HG03469 (cell line): ENCODE measurements around the gene NPHP1.
"Not testable (repeated sequence)": the region's sequence is repeated elsewhere in the genome, so short reads cannot be mapped to it uniquely, and the experiment has no call there.

Experiments used
- ATAC-seq: cut with Tn5 transposase; IDR thresholded peaks from one replicate; pipeline ENCODE4 v1.9.1; 2021; ENCODE audit warnings: mild to moderate bottlenecking, moderate library complexity, moderate number of reproducible peaks; ENCODE audit not compliant: unreplicated experiment

Gene NPHP1

DNA sequence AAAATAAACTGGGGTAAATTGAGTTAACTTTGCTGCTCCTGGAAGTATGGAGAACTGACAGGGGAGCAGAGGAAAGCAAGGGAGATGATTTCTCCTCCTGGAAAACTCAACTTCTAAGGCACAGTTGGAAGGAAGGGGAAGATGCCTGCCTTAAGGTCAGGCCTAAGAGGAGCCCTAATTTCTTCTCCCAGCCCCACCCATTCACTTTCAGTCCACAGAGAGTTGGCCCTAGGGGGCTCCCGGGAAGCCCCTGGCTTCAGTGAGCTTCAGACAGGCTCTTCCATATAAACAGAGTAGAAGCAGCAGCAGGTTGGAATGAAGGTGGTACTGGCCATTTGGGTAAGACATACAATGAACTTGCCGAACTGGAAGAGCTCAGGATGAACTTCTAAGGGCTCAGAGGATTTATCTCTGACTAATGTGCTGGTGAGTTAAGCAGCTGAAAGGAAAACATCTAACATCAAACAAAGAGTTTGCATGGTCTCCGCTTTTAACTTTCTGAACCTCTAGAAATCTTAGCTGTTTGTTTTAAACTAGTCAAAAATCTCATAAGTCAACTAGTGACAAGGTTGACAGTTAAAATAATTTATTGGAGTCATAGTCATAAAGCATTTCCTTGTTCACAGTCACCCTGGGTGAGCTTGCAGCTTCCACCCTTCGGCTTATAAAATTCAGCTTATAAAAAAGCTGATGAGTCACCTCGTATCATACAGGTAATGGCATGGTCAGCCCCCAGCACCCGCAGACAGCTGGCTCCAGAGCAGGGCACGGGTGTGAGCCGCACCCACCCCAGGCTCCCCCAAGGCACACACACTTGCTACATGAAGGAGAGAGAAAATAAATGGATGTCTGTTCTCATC is 99.0 kb downstream of the NPHP1 start:
- ATAC-seq = no peak

DNA sequence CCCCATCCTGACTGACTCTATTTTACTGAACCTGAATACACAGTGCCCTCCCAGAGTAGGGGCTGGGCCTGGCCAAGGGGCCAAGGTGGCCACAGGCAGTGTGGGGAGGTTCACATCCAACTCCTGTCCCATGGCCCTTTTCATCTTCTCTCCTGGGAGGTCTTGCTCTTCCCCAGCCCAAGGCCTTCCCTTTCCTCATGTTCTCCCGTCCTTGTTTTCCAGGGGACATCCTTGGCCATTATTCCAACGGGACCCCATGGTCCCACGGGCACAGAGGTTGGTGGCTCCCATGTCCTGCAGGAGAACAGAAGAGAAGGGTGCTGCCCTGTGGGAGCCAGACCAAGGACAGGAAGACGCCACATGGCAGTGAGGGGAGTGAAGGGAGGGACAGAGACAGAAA is 99.6 kb downstream of the NPHP1 start:
- no peak for ATAC-seq

DNA sequence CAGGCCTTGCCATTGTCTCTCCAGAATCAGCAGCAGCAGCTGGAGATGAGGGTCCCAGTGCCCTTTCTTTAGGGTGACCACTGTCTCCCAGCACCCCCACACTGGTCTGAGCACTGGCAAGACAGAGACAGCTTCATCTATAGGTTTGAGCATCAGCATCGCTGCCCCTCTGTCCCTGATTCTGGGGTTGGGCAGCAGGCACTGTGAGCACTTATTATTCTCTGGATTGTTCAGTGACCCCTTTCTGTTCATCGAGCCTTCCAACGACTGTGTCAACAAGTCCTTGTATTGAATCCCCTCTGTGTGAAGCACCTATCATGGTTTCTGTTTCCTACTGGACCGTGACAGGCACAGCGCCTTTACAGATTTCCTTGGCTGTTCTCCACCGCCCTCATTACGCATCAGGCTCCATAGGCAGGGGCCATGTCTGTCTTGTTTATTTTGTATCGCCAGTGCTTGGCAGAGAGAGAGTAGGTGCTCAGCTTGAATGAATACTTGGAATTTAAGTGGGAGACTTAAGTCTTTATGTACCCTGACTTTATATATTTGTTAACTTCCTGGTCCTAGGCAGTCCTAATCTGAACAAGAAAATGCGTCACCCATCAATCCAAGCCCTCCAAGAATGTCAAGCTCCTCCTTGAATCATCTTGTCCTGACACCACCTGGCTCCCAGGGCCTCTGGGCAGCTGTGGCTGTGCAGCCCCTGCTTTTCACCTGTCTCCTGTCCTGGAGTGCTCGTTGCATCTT is 100.6 kb downstream of the NPHP1 start:
- ATAC-seq = no peak

DNA sequence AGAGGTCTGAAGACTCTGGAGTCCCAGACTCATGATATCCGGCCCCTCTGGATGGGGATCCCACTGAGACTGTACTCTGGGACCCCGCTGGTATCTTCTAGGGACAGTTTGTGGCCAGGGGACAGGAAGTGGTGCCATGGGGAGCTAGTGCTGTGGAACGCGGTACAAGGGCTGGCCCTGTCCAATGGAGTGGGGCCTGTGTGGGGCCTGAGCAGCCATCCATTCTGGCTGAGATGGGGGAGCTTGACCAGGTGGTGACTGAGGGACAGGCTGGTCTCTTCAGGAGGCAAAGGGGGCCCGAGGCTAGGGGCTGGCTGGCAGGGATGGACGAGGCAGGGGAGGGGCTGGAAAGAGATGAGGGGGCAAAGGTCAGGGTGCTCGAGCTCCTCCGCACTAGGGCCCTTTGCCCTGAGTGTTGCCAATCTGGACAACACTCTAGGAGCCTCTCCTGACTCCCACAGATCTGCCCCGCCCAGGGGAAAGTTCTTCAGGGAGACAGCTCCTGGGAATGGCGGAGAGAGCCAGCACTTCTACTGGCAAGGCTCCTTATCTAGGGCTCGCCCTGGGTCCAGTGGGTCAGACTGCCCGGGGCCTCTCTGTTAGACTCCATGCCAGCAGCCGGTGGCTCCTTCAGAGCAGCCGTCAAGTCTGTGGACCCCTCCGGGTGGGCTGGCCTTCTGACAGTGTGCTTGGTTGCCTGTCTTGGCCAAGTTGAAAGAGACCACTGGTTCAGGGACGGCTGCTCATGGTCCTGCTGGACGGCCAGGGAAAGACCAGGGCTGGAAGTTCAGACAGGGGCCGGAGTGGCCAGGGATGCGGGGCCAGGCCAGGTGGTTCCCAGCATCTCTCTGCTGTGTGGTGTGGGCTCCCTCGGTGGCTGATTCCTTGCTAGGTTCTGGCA is 101.5 kb downstream of the NPHP1 start:
- no peak for ATAC-seq

DNA sequence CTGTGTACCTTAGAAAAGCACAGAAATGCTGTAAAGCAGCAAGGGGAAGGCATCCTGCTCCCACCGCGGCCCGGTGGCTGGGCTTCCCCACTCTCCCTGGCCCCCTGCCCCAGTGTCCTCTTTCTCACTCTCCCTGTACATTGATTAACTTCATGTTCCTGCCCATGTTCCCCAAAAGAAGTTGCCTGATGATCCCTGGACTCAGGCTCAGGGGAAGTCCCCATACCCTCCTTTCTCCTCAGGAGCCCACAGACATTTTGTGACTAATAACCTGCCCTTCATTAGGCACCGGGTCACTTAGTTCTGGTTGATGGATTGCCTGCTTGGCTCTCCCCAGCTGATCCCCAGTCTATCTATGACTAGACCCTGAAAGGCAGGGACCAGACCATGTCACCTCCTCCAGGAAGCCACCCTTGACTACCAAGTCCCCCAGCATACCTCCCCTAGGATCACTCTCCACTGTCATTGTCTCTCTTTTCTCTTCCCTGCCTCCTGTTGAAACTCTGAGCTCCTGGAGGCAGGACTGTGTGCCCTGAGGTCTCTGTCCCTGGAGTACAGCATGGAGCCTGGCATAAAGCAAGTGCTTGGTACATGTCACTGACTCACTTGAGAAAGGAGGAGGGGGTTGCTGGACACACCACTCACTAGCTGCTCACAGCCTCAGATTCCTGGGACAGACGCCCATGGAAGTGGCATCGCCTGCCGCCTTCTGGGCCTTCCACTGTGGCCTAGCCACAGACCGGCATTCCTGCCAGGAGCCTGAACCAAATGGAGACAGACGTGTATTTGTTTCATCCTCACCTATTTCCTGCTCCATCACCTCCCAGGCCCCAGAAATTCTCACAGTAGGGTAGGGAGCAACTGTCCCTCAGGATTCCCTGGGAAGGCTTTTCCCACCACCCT is 102.7 kb downstream of the NPHP1 start:
- no peak for ATAC-seq

DNA sequence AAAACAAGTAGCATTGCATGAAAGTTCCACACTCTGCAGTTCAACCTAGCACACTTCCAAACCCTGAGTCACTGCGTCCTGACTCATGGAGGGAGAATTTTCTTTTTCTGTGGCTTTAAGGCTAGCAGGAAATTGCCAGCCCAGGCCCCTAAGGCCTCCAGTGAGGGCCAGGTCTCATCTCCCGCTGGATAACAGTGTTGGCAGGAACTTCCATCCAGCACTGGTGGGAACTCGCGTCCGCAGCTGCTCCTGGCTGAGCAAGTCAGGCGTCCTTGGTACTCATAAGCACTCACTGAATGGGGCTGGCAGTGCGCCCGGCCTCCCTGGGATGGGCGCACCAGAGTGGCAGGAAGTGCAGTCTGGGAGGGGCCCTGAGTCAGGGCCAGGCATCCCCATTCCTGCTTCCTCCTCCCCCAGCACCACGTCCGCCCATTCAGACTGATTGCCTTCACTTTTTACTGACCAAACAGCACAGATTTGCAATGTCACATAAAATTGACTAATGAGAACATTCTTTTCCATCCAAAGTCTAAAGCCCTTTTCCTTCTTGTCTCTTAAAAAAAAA is 103.5 kb downstream of the NPHP1 start:
- no peak for ATAC-seq

DNA sequence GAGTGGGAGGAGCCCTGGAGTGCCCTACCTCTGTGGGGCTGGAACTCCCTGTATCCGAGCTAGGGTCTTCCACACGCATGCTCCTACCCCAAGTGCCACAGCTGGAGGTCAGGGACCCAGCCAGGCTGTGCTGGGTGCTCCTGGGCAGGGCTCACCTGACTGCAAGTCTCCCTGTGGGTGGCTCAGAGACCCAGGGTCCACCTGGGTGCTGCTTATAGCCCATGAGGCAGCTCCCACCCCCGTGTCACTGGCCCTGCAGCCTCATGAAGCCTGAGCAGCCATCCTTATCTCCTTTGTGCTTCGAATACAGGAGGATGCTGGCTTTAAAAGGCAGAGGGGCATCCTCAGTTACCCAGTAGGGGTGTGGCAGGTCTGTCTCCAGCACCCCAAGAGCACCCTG is 103.9 kb downstream of the NPHP1 start:
- not testable (repeated sequence) for ATAC-seq

DNA sequence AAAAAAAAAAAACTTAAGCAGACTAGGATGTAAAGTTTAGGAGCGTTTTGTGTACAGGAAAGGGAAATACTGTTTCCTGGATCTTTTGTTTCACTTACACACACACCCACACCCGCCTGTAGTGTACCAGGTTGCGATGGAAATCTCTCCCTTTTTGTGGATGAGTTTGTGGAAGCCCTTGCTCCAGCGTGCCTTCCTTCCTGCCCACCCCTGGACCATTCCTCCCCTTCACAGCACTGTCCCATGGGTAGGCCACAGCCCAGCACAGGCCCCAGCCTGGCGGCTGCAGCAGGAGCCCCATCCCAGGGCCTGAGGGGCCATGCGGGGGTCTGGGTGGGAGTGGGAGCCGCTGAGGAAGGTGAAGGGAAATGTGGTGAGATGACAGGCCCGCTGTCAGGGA is 104.3 kb downstream of the NPHP1 start:
- no peak for ATAC-seq

DNA sequence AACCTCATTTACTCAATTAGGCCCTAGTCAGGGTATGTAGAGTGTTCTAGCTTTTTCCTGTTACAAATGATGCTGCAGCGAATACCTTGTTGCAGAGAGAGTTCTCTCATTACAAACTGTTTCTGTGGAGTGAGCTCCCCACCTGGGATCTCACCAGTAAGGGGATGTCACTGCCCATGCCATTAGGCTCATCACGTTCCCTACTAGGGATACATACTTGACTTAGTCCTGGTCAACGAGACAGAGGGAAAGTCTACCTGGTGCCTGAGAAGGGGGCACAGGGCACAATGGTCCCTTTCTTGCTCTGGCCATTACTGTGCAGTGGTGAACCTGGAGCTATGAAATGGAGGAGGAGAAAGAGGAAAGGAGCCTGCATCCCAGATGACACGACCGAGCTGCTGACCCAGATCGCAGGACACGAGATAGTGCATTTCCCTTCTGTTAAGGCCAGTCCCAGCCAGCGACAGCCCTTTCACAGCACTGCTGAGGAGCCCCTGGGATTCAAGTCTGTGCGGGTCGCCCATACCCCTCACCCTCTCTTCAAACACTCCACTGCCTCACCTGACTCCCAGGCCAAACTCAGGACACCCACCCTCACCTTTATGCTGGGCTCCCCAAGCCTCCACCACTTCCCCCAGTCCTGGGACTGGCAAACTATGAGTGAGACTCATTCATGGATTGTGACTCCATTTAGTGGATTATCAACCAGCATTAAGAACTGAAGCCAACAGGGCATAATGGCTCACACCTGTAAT is 105.2 kb downstream of the NPHP1 start:
- no peak for ATAC-seq

DNA sequence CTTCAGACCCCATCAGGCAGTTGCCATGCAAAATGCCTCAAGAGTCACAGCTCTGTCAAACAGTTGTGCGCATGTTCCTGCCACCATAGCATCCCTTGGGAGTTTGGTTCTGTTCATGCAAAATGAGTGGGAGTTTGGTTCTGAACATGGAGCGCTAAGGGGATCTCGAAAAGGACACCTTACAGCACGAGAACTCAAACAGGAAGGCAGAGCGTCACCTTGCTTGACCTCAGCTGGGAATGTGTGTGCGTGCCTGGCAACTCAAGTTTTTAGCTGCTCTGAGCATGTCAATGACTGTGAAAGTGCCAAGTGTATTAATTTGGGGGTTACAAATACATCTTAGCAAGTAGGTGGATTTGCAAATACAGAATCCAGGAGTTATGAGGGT is 105.8 kb downstream of the NPHP1 start:
- ATAC-seq = no peak

DNA sequence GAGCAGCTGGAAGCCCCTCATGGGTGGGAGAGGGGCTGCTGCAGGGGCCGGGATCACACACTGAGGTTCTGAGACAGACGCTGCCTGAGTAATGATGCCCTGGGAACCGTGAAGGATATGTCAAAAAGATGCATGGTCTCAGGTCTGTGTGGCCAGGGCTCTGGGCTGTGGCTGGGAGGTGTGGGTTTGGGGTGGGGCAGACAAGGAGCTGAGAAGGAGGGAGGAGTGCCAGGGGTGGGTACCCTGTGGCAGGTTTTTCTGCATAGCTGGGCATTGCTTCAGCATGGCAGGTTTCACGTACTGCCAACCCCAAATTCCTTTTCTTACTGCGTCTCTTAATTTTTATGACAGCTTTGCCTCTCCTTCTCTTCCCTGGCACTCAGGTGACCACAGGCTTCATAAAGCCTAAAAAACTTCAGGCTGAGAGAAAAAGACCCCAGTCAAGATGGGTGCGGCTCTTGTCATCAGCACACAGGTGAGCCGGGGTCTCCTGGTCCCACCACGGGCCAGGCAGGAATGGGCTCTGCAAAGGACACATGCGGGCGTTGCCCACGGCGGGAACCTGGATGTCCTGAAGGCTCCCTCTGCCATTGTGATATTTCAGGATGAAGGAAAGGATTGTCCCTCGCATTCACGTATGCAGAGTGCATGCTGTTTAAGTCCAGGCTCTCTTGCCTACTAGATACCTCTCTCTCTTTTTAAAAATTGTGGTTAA is 107.2 kb downstream of the NPHP1 start:
- no peak for ATAC-seq

DNA sequence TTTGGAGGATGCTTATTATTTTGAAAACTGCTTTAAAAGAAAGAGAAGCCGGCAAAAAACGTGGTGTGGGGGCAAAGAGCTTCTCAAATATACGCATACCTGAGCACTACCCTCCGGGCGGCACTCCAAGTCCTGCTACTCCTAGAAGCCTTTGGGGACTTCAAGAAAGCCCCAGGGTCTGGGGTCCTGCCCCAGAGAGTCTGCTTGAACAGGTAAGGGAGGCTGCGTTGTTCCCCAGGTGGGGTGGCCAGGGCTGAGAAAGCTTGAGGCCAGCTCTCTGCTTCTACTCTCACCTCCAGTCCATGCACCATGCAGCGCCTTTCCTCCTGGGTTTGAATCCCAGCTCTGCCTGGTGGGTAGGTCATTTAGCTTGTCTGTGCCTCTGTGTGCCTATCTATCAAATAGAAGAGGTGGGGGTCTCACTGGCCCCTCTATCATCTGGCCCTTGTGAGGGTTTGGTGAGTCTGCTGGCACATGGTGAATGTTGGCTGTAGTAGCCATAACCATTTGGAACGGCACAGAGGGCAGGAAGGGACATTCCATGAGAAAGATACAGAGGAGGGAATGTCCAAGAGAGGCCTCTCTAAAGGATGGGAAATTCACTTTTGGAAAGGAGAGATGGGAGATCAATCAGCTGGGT is 108.7 kb downstream of the NPHP1 start:
- no peak for ATAC-seq

DNA sequence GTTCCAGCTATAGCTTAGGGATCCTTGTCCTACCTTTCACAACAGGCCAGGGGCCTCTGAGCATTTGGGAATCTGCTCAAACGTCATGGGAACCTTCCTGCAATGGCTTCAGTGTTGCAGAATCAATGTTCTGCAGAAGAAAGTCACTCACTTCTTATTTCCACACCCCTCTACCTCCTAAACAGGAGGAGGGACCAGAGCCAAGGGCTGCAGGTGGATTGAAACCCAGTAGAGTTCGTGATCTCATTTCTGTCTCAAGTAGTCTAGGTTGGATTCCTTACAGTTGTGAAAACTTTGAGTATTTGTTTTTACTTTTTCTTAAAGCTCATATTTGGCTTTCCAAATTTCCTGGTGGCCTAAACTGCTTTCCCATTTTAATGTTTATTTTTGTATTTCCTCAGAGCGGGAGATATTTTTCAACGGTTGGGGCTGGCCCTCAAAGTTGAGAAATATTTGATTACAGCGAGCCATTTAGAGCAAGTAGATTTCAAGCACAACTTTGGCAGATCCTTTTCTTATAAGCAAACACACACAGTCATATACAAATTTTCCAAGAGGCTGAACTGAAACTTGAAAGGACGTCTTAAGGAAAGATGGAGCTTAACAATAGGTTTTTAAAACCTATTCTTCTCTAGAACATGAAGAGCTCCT is 109.8 kb downstream of the NPHP1 start:
- ATAC-seq = not testable (repeated sequence)

DNA sequence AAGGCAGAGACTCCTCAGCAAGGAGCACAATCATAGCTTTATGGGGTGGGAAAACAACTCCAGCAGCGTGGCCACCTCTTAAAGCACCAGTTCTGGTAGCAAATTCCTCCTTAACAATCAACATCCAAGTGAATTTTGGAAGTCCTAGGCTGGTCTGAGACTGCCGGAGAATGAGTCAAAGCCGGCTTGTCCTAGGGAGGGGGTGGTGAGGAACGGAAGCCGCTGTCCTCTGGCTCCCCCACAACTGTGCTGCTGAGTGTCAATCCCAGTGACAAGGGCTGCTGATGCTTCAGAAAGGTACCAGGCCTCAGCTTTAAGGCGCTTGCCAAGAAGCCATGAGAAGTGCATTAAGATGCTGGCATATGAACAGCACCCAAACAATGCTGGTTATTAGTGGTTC is 110.9 kb downstream of the NPHP1 start:
- ATAC-seq = not testable (repeated sequence)

DNA sequence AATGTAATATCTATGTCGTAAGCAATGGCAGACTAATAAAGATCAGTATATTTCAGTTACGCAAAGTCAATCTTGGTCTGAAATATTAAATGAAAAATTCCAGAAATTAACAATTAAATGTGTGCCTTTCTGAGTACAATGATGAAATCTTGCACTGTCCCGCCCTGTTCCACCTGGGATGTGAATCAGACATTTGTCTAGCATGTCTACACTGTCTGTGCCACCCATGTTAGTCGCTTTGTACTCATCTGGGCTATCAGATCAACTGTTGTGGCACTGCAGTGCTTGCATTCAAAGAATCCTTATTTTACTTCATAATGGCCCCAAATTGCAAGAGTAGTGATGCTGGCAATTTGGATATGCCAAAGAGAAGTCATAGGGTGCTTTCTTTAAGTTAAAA is 114.6 kb downstream of the NPHP1 start:
- ATAC-seq = not testable (repeated sequence)

DNA sequence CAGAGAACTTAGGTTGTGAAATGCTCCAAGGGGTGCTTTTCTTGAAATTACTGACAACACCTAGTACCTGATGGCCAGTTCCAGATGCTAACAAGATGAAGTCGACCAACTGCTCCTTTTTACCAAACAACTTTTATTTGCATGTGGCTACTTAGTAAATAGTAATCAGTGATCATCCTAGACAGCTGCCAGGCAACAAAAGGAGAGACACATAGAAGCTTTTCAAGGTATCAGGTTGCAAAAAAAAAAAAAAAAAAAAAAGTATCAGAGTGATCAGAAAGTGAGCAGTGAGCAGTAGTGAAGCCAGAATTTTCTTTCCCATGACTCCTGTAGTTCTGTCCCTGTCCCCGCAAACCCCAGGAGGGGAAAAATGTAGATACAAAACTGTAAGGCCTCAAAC is 121.1 kb downstream of the NPHP1 start:
- not testable (repeated sequence) for ATAC-seq

DNA sequence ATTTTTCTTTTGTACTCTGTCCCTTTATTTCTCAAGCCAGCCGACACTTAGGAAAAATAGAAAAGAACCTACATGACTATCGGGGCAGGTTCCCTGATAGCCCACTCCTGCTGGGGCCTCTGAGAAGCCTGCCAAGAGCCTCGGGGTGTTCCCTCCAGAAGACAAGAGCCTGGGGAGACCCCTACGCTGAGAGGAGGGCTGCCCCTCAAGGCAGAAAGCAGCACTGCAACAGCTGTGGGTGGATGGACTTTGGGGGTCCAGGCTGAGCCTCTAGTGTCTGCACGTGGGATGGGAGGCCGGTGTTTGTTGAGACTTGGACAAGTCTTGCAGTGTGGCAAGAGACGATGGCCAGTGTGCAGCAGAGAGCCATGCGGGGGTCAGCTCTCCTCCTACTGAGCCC is 121.7 kb downstream of the NPHP1 start:
- not testable (repeated sequence) for ATAC-seq
